HG03135 (cell line): Measurements from ENCODE around the gene ZBED1.
"Not testable (repeated sequence)": the region's sequence is repeated elsewhere in the genome, so short reads cannot be mapped to it uniquely, and the experiment has no call there.

ENCODE experiments used
- ATAC-seq: cut with Tn5 transposase; IDR thresholded peaks from one replicate; pipeline ENCODE4 v1.9.1; 2021; ENCODE audit warnings: mild to moderate bottlenecking, moderate library complexity; ENCODE audit not compliant: unreplicated experiment

Gene ZBED1

GRCh38 chrX:2498781-2499302 lies 1.9 kb downstream of the ZBED1 start:
- ATAC-seq, result no peak

- ATAC-seq, result no peak
These were observed 2.6 kb downstream of the ZBED1 start for GRCh38 chrX:2497961-2498780.

- ATAC-seq, result no peak
These were observed 5.2 kb downstream of the ZBED1 start for GRCh38 chrX:2495595-2495994.

- no peak for ATAC-seq
These were observed 8.1 kb downstream of the ZBED1 start for GRCh38 chrX:2492531-2493218.

GRCh38 chrX:2490634-2491033 lies 10.1 kb downstream of the ZBED1 start:
- ATAC-seq, result no peak

GRCh38 chrX:2489446-2490445 lies 11.0 kb downstream of the ZBED1 start:
- no peak for ATAC-seq

GRCh38 chrX:2488621-2489285 lies 12.0 kb downstream of the ZBED1 start:
- ATAC-seq, result no peak

GRCh38 chrX:2487366-2487765 lies 13.4 kb downstream of the ZBED1 start:
- no peak for ATAC-seq

GRCh38 chrX:2486476-2487133 lies 14.2 kb downstream of the ZBED1 start:
- ATAC-seq, result no peak

GRCh38 chrX:2485789-2486345 lies 14.9 kb downstream of the ZBED1 start:
- no peak for ATAC-seq

- ATAC-seq, result no peak
These were observed 15.8 kb downstream of the ZBED1 start for GRCh38 chrX:2484721-2485648.

- ATAC-seq, result no peak
These were observed 16.5 kb downstream of the ZBED1 start for GRCh38 chrX:2484256-2484655.

GRCh38 chrX:2483398-2484060 lies 17.2 kb downstream of the ZBED1 start:
- no peak for ATAC-seq

- not testable (repeated sequence) for ATAC-seq
These were observed 19.2 kb downstream of the ZBED1 start for GRCh38 chrX:2481597-2481996.

GRCh38 chrX:2479982-2480381 lies 20.8 kb downstream of the ZBED1 start:
- not testable (repeated sequence) for ATAC-seq

GRCh38 chrX:2479420-2479780 lies 21.4 kb downstream of the ZBED1 start:
- no peak for ATAC-seq

GRCh38 chrX:2478546-2479419 lies 22.0 kb downstream of the ZBED1 start:
- ATAC-seq, result no peak
